GM12891 (cell line): ENCODE measurements around the gene RASGRF2.

Experiments used
- DNase-seq: peaks from one replicate; pipeline ENCODE4 v3.0.0; 2011; ENCODE audit warnings: low spot score; ENCODE audit not compliant: insufficient read length
- FAIRE-seq: peaks from 2 replicates; lab custom pipeline; 2011; peaks lifted over from hg19 to GRCh38; lab: Jason Lieb, UNC
- PAX5 ChIP-seq: IDR thresholded peaks from 2 replicates; pipeline ENCODE4 v1.6.1; 2011; ENCODE audit warnings: low read length, moderate library complexity, mild to moderate bottlenecking; ENCODE audit not compliant: insufficient read depth, severe bottlenecking
- POLR2A ChIP-seq: IDR thresholded peaks from 2 replicates; pipeline ENCODE4 v1.6.1; 2011; ENCODE audit warnings: low read depth, low read length, control low read depth
- POLR2AphosphoS5 ChIP-seq: IDR thresholded peaks from 2 replicates; pipeline ENCODE4 v1.6.1; 2011; ENCODE audit warnings: low read depth, low read length, control low read depth
- POU2F2 ChIP-seq: IDR thresholded peaks from 2 replicates; pipeline ENCODE4 v1.6.1; 2011; ENCODE audit warnings: low read depth, mild to moderate bottlenecking, control low read depth, low read length, moderate library complexity
- SPI1 ChIP-seq: IDR thresholded peaks from 2 replicates; pipeline ENCODE4 v1.6.1; 2011; ENCODE audit warnings: low read depth, low read length, control low read depth
- TAF1 ChIP-seq: IDR thresholded peaks from 2 replicates; pipeline ENCODE4 v1.6.1; 2011; ENCODE audit warnings: low read depth, low read length, control low read depth

Gene RASGRF2

GRCh38 chr5:80990971-80991370, 30.8 kb downstream of the RASGRF2 start:
- no peak for FAIRE-seq
- TF ChIP-seq TAF1 (no peak), SPI1 (no peak), POLR2A (no peak), POU2F2 (no peak), POLR2AphosphoS5 (no peak), PAX5 (no peak)

GRCh38 chr5:80995908-80996307, 35.7 kb downstream of the RASGRF2 start:
- TF ChIP-seq POU2F2 = no peak
- no peak for TF ChIP-seq POLR2A
- TF ChIP-seq POLR2AphosphoS5 = no peak
- TF ChIP-seq SPI1 = no peak
- no peak for TF ChIP-seq TAF1
- no peak for TF ChIP-seq PAX5
- DNase-seq = no peak
- FAIRE-seq = no peak

More at GRCh38 chr5:80990971-80991370, 30.8 kb downstream of the RASGRF2 start:
- no peak for DNase-seq

- TF ChIP-seq SPI1 = no peak
- TF ChIP-seq PAX5 = no peak
- no peak for TF ChIP-seq POLR2AphosphoS5
- TF ChIP-seq TAF1 = no peak
- TF ChIP-seq POLR2A = no peak
- no peak for TF ChIP-seq POU2F2
- FAIRE-seq (no peak), DNase-seq (no peak)
These were observed 38.4 kb downstream of the RASGRF2 start for GRCh38 chr5:80998590-80998979.

GRCh38 chr5:81003811-81004386, 43.7 kb downstream of the RASGRF2 start:
- no peak for TF ChIP-seq POLR2A
- TF ChIP-seq POU2F2 = no peak
- TF ChIP-seq PAX5 = no peak
- no peak for TF ChIP-seq POLR2AphosphoS5
- TF ChIP-seq SPI1 = no peak
- no peak for TF ChIP-seq TAF1
- DNase-seq (no peak), FAIRE-seq (no peak)

GRCh38 chr5:81005708-81006107, 45.5 kb downstream of the RASGRF2 start:
- no peak for TF ChIP-seq PAX5
- TF ChIP-seq SPI1 = no peak
- no peak for TF ChIP-seq POLR2AphosphoS5
- no peak for TF ChIP-seq TAF1
- TF ChIP-seq POU2F2 = no peak
- TF ChIP-seq POLR2A = no peak
- DNase-seq (no peak), FAIRE-seq (no peak)

GRCh38 chr5:81006231-81006630, 46.1 kb downstream of the RASGRF2 start:
- DNase-seq (no peak), FAIRE-seq (no peak)
- TF ChIP-seq POLR2AphosphoS5 = no peak
- no peak for TF ChIP-seq POU2F2
- TF ChIP-seq POLR2A = no peak
- no peak for TF ChIP-seq PAX5
- no peak for TF ChIP-seq TAF1
- TF ChIP-seq SPI1 = no peak

- DNase-seq = no peak
- peak; percentile 72 for FAIRE-seq
- no peak for TF ChIP-seq SPI1
- TF ChIP-seq POU2F2 = no peak
- TF ChIP-seq POLR2AphosphoS5 = no peak
- TF ChIP-seq PAX5 = no peak
- TF ChIP-seq TAF1 = no peak
- no peak for TF ChIP-seq POLR2A
These were observed 46.9 kb downstream of the RASGRF2 start for GRCh38 chr5:81006947-81007636.

GRCh38 chr5:81007637-81008027, 47.5 kb downstream of the RASGRF2 start:
- FAIRE-seq = peak; percentile 13
- DNase-seq = no peak
- no peak for TF ChIP-seq TAF1
- TF ChIP-seq POLR2A = no peak
- TF ChIP-seq POLR2AphosphoS5 = no peak
- TF ChIP-seq POU2F2 = no peak
- TF ChIP-seq PAX5 = no peak
- TF ChIP-seq SPI1 = no peak

- no peak for FAIRE-seq
- DNase-seq = no peak
These were observed 50.4 kb downstream of the RASGRF2 start for GRCh38 chr5:81010336-81011169.

More at GRCh38 chr5:81010336-81011169, 50.4 kb downstream of the RASGRF2 start:
- TF ChIP-seq TAF1 (no peak), POLR2AphosphoS5 (no peak), POLR2A (no peak), PAX5 (no peak), POU2F2 (no peak), SPI1 (no peak)
